NCI-H2227 treated with DMSO at 0.1 percent for 48 hours (cell line): Measurements from ENCODE around the gene NSL1.
"Not testable (repeated sequence)": the region's sequence is repeated elsewhere in the genome, so short reads cannot be mapped to it uniquely, and the experiment has no call there.

Experiments used
- DNase-seq: peaks from one replicate; lab custom pipeline; 2025; lab: John Stamatoyannopoulos, UW

NSL1 gene

GRCh38 chr1:212791676-212792395, at the start of gene NSL1, which contains the start of gene TATDN3:
NSL1 (minus strand) TSS chr1:212791777; CDS start chr1:212791763, 14 bp downstream.
TATDN3 (plus strand) TSS chr1:212791894; CDS start chr1:212791922, 28 bp downstream.
- peak; percentile 94 for DNase-seq

GRCh38 chr1:212838145-212838544, 46.6 kb upstream of the NSL1 start:
- DNase-seq: no peak

- not testable (repeated sequence) for DNase-seq
Measured at GRCh38 chr1:212833211-212834207, 41.9 kb upstream of the NSL1 start.

- no peak for DNase-seq
Measured at GRCh38 chr1:212828395-212828794, 36.8 kb upstream of the NSL1 start.

GRCh38 chr1:212827831-212828278, 36.3 kb upstream of the NSL1 start:
- no peak for DNase-seq

- DNase-seq: no peak
Measured at GRCh38 chr1:212827171-212827776, 35.7 kb upstream of the NSL1 start.

- DNase-seq: no peak
Measured at GRCh38 chr1:212825798-212826452, 34.3 kb upstream of the NSL1 start.

- DNase-seq: no peak
Measured at GRCh38 chr1:212824201-212824600, 32.6 kb upstream of the NSL1 start.

GRCh38 chr1:212822956-212823355, 31.4 kb upstream of the NSL1 start:
- DNase-seq: no peak

- DNase-seq: no peak
Measured at GRCh38 chr1:212820969-212821368, 29.4 kb upstream of the NSL1 start.

- no peak for DNase-seq
Measured at GRCh38 chr1:212819726-212820125, 28.1 kb upstream of the NSL1 start.

- DNase-seq: no peak
Measured at GRCh38 chr1:212816567-212817278, 25.1 kb upstream of the NSL1 start.

GRCh38 chr1:212814537-212815334, 23.2 kb upstream of the NSL1 start:
- DNase-seq: no peak

GRCh38 chr1:212805767-212806166, 14.2 kb upstream of the NSL1 start:
- no peak for DNase-seq

- no peak for DNase-seq
Measured at GRCh38 chr1:212797681-212798080, 6.1 kb upstream of the NSL1 start.

- DNase-seq: no peak
Measured at GRCh38 chr1:212794561-212795014, 3.0 kb upstream of the NSL1 start.

GRCh38 chr1:212792396-212792908, 875 bp upstream of the NSL1 start:
- peak; percentile 2 for DNase-seq

GRCh38 chr1:212791261-212791675, 309 bp downstream of the NSL1 start:
- peak; percentile 56 for DNase-seq

GRCh38 chr1:212785871-212786270, 5.7 kb downstream of the NSL1 start:
- no peak for DNase-seq

- no peak for DNase-seq
Measured at GRCh38 chr1:212783976-212784375, 7.6 kb downstream of the NSL1 start.
